ENCODE results near the gene GPC6.

The GPC6 gene

GRCh38 chr13:94168783-94169453 lies 942.3 kb downstream of the GPC6 start:
- Histone ChIP-seq H3K4me3 (replicated peaks; ENCODE audit: insufficient read depth, low read length) (no peak overlapping the region), H3K27ac (replicated peaks) (no peak overlapping the region), H3K27me3 (ENCODE audit: insufficient read depth, poor library complexity, severe bottlenecking) (no peaks in the 10 kb centered on the region)
- no peak for TF ChIP-seq REST (IDR thresholded peaks at IDR 0.05; ENCODE audit: insufficient replicate concordance, low read depth)
- no peak for DNase-seq (ENCODE audit: low read depth in 1 of 2, low spot score in 1 of 2)

- DNase-seq (ENCODE audit: low read depth in 1 of 2, low spot score in 1 of 2): no peak
- TF ChIP-seq REST (IDR thresholded peaks at IDR 0.05; ENCODE audit: insufficient replicate concordance, low read depth) (no peak), CTCF (IDR thresholded peaks at IDR 0.05; ENCODE audit: insufficient read depth, low read length) (no peak), SPI1 (IDR thresholded peaks at IDR 0.05; ENCODE audit: borderline replicate concordance, low read depth) (no peak), POLR2AphosphoS5 (IDR thresholded peaks at IDR 0.05; ENCODE audit: low read depth) (no peak), GABPA (IDR thresholded peaks at IDR 0.05; ENCODE audit: low read depth) (no peak)
- Histone ChIP-seq H3K4me3 (replicated peaks; ENCODE audit: insufficient read depth, low read length) (no peak overlapping the region), H3K27me3 (ENCODE audit: insufficient read depth, poor library complexity, severe bottlenecking) (no peaks in the 10 kb centered on the region), H3K27ac (replicated peaks) (no peak overlapping the region)
Observed at GRCh38 chr13:94169454-94170144, 943.0 kb downstream of the GPC6 start.

GRCh38 chr13:94170145-94170571 lies 943.6 kb downstream of the GPC6 start:
- Histone ChIP-seq H3K27ac (replicated peaks) (no peak overlapping the region), H3K4me3 (replicated peaks; ENCODE audit: insufficient read depth, low read length) (no peak overlapping the region), H3K27me3 (ENCODE audit: insufficient read depth, poor library complexity, severe bottlenecking) (no peaks in the 10 kb centered on the region)
- TF ChIP-seq SPI1 (IDR thresholded peaks at IDR 0.05; ENCODE audit: borderline replicate concordance, low read depth) (no peak), CTCF (IDR thresholded peaks at IDR 0.05; ENCODE audit: insufficient read depth, low read length) (no peak), POLR2AphosphoS5 (IDR thresholded peaks at IDR 0.05; ENCODE audit: low read depth) (no peak), REST (IDR thresholded peaks at IDR 0.05; ENCODE audit: insufficient replicate concordance, low read depth) (no peak), GABPA (IDR thresholded peaks at IDR 0.05; ENCODE audit: low read depth) (no peak)
- no peak for DNase-seq (ENCODE audit: low read depth in 1 of 2, low spot score in 1 of 2)

All from HL-60 (cell line).